K562 (cell line): ENCODE data around the gene OBSCN. TPM values are rescaled to one million over a fixed set of nuclear protein-coding genes. Genes with fewer than 3 reads are reported as not detected.
"Not testable (repeated sequence)": the region's sequence is repeated elsewhere in the genome, so short reads cannot be mapped to it uniquely, and the experiment has no call there.

Experiments used
- MYC ChIP-seq, 2 experiments: fragments of 250-450 bp in 1 of 2; sonication (Bioruptor Pico) in 1 of 2; IDR thresholded peaks; 2 replicates each; pipeline versions ENCODE4 v1.5.1 to v1.6.1; 2012 to 2021; ENCODE audit warnings: low read depth in 2 of 2, borderline replicate concordance in 1 of 2, improper control_type of control experiment in 1 of 2, low read length in 1 of 2, mild to moderate bottlenecking in 1 of 2, moderate library complexity in 1 of 2
- POLR2G ChIP-seq: fragments of 200-400 bp; formaldehyde crosslinking; IDR thresholded peaks from 2 replicates; pipeline ENCODE4 v1.6.1; 2017; ENCODE audit warnings: low read depth, mild to moderate bottlenecking, antibody characterized with exemption, low read length, moderate library complexity
- RBFOX2 ChIP-seq: fragments of 200-400 bp; formaldehyde crosslinking; IDR thresholded peaks from 2 replicates; pipeline ENCODE4 v1.6.1; 2017; ENCODE audit warnings: low read depth, mild to moderate bottlenecking, low read length, moderate library complexity
- SP1 ChIP-seq: sonication (generic); formaldehyde crosslinking; IDR thresholded peaks from 2 replicates; pipeline ENCODE4 v1.8.1; 2022; ENCODE audit warnings: mild to moderate bottlenecking, missing genetic modification reagents
- polyA plus RNA-seq, 8 experiments: library from polyadenylated mRNA; depleted of rRNA in 4 of 8; stranded (reverse) in 5 of 8; unstranded in 3 of 8; fragments of >200 nt; fragmentation: Nextera tagmentation in 2 of 8; fragmentation: Illumina TruSeq in 1 of 8; extraction: Ambion mirVana in 2 of 8; extraction: Trizol in 1 of 8; gene quantifications; 2 replicates each; pipeline versions ENCODE4 v1.2.1 to v1.2.3, GENCODE V29; 2011 to 2014; ENCODE audit warnings: inconsistent platforms in 1 of 8, missing spikeins in 1 of 8
- total RNA-seq, 7 experiments: library from RNA; depleted of rRNA in 6 of 7; stranded (reverse); fragments of >200 nt in 6 of 7; fragmentation: Illumina TruSeq in 2 of 7; extraction: Trizol in 2 of 7; gene quantifications; 2 replicates each; pipeline versions ENCODE4 v1.2.1 to v1.2.3, GENCODE V29; 2011 to 2021; ENCODE audit warnings: low replicate concordance in 1 of 7
- TF ChIP-seq, protein P1 (sequence below): sonication (generic); formaldehyde crosslinking; IDR thresholded peaks from 2 replicates; pipeline ENCODE4 v1.8.0; 2022; ENCODE audit warnings: missing genetic modification reagents, mild to moderate bottlenecking, moderate library complexity, borderline replicate concordance
- TF ChIP-seq, protein P2 (sequence below): sonication (generic); formaldehyde crosslinking; IDR thresholded peaks from 2 replicates; pipeline ENCODE4 v1.9.0; 2022; ENCODE audit warnings: mild to moderate bottlenecking, missing genetic modification reagents
- TF ChIP-seq, protein P3 (sequence below), 2 experiments: fragments of 450-650 bp in 1 of 2; sonication (generic) in 1 of 2; formaldehyde crosslinking; conservative IDR thresholded peaks; 2 replicates each; pipeline versions ENCODE4 v1.4.0 to v1.8.1; 2020 to 2022; ENCODE audit warnings: mild to moderate bottlenecking in 1 of 2, missing genetic modification reagents in 1 of 2
- TF ChIP-seq, protein P4 (sequence below): sonication (generic); formaldehyde crosslinking; IDR thresholded peaks from 2 replicates; pipeline ENCODE4 v1.8.1; 2023; ENCODE audit warnings: mild to moderate bottlenecking, missing genetic modification reagents, moderate library complexity

Gene OBSCN
- total and polyA plus RNA-seq, 9 of the 15 experiments (the other 6 are each of a cell fraction or from before 2014, with no cell fraction given), result 0.18 to 19.7 (median 3.6) TPM

DNA sequence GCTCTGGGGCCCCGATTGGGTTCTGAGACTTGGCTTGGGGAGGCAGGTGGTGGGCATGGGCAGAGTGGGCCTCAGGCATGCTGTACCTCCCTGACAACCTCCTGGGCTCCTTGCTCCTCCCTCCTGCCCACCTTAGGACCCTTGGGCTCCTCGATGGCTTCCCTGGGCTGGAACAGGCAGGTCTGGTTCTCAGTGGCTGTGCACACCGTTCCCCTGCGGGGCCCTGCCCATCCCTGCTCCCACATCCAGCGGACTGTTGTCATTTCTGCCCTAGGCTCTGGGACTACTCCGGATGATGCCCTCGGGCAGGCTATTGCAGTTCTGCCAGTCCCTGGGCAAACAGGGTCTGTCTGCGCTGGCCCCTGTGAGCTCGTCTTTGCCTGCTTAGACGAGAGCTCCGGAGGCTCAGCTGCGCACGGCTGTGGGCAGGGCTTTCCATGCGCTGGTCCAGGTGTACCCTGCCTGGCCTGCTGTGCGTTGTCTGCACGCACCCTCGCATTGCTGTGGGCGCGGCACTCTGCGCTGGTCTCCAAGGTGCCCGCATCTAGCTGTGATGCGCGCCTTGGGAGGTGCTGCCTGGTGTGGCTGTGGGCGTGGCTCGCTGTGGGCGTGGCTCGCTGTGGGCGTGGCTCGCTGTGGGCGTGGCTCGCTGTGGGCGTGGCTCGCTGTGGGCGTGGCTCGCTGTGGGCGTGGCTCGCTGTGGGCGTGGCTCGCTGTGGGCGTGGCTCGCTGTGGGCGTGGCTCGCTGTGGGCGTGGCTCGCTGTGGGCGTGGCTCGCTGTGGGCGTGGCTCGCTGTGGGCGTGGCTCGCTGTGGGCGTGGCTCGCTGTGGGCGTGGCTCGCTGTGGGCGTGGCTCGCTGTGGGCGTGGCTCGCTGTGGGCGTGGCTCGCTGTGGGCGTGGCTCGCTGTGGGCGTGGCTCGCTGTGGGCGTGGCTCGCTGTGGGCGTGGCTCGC, 34.0 kb upstream of the OBSCN start (continued):
- TF ChIP-seq MYC (IDR thresholded peaks at IDR 0.05; ENCODE audit: low read depth, low read length) (peak; percentile 36; the same call in 1 of the 2 replicates), POLR2G (peak; percentile 55; the same call in 1 of the 2 replicates), SP1 (CRISPR knock-in tag) (peak; percentile 100), RBFOX2 (peak; percentile 45; the same call in 1 of the 2 replicates)
- not testable (repeated sequence) for TF ChIP-seq MYC (CRISPR knock-in tag; IDR thresholded peaks at IDR 0.05; ENCODE audit: borderline replicate concordance, low read depth)
- TF ChIP-seq, protein P1, sequence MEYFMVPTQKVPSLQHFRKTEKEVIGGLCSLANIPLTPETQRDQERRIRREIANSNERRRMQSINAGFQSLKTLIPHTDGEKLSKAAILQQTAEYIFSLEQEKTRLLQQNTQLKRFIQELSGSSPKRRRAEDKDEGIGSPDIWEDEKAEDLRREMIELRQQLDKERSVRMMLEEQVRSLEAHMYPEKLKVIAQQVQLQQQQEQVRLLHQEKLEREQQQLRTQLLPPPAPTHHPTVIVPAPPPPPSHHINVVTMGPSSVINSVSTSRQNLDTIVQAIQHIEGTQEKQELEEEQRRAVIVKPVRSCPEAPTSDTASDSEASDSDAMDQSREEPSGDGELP (CRISPR knock-in tag), result peak; percentile 15; the same call in 1 of the 2 replicates
- TF ChIP-seq, protein P2, sequence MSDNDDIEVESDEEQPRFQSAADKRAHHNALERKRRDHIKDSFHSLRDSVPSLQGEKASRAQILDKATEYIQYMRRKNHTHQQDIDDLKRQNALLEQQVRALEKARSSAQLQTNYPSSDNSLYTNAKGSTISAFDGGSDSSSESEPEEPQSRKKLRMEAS (CRISPR knock-in tag), result peak; percentile 64; the same call in 1 of the 2 replicates
- TF ChIP-seq, protein P3, sequence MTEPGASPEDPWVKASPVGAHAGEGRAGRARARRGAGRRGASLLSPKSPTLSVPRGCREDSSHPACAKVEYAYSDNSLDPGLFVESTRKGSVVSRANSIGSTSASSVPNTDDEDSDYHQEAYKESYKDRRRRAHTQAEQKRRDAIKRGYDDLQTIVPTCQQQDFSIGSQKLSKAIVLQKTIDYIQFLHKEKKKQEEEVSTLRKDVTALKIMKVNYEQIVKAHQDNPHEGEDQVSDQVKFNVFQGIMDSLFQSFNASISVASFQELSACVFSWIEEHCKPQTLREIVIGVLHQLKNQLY (CRISPR knock-in tag; conservative IDR thresholded peaks at IDR 0.05), result peak in 1 of 2 experiments; percentile 77; a peak in 1 of 4 replicates
- TF ChIP-seq, protein P4, sequence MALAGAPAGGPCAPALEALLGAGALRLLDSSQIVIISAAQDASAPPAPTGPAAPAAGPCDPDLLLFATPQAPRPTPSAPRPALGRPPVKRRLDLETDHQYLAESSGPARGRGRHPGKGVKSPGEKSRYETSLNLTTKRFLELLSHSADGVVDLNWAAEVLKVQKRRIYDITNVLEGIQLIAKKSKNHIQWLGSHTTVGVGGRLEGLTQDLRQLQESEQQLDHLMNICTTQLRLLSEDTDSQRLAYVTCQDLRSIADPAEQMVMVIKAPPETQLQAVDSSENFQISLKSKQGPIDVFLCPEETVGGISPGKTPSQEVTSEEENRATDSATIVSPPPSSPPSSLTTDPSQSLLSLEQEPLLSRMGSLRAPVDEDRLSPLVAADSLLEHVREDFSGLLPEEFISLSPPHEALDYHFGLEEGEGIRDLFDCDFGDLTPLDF (CRISPR knock-in tag), result peak; percentile 55; the same call in 1 of the 2 replicates
